Trophoblast cell (in vitro differentiated cells and primary cell): ENCODE data around the gene CSF1R.
A peak's percentile ranks its signal among the peaks of the same experiment; 100 is the strongest.

Source experiments
- DNase-seq, 2 donors: peaks; one replicate each; pipeline ENCODE4 v3.0.0-alpha.2; 2016
- H2AFZ ChIP-seq: 2 replicates; pipeline ENCODE4 v1.6.1; 2013; ENCODE audit warnings: low read length, moderate library complexity, mild to moderate bottlenecking; ENCODE audit not compliant: insufficient read depth, poor library complexity
- H2AK5ac ChIP-seq: 2 replicates; pipeline ENCODE4 v1.6.1; 2013; ENCODE audit warnings: mild to moderate bottlenecking, low read length
- H2BK120ac ChIP-seq: 2 replicates; pipeline ENCODE4 v1.6.1; 2013; ENCODE audit warnings: low read length, mild to moderate bottlenecking, moderate library complexity; ENCODE audit not compliant: insufficient read depth, poor library complexity
- H2BK12ac ChIP-seq: 2 replicates; pipeline ENCODE4 v1.6.1; 2013; ENCODE audit warnings: mild to moderate bottlenecking, low read length, moderate library complexity
- H2BK5ac ChIP-seq: 2 replicates; pipeline ENCODE4 v1.6.1; 2013; ENCODE audit warnings: low read length, low read depth, moderate library complexity, mild to moderate bottlenecking; ENCODE audit not compliant: poor library complexity
- H3K14ac ChIP-seq: 2 replicates; pipeline ENCODE4 v1.6.1; 2013; ENCODE audit warnings: mild to moderate bottlenecking, low read length
- H3K18ac ChIP-seq: 2 replicates; pipeline ENCODE4 v1.6.1; 2013; ENCODE audit warnings: mild to moderate bottlenecking, low read length
- H3K23ac ChIP-seq: 2 replicates; pipeline ENCODE4 v1.6.1; 2013; ENCODE audit warnings: low read length
- H3K27ac ChIP-seq: 2 replicates; pipeline ENCODE4 v1.5.1; 2013; ENCODE audit warnings: low read depth, mild to moderate bottlenecking, inconsistent platforms, low read length, moderate library complexity
- H3K27me3 ChIP-seq: 2 replicates; pipeline ENCODE4 v1.6.1; 2013; ENCODE audit warnings: inconsistent platforms, mild to moderate bottlenecking, low read length, moderate library complexity; ENCODE audit not compliant: insufficient read depth
- H3K36me3 ChIP-seq, 2 experiments: 1 replicate in 1 of 2; 2 replicates in 1 of 2; pipeline ENCODE4 v1.6.1; 2013; ENCODE audit warnings: low read length in 2 of 2, mild to moderate bottlenecking in 2 of 2, moderate library complexity in 1 of 2; ENCODE audit not compliant: insufficient read depth in 2 of 2, control insufficient read depth in 1 of 2
- H3K4ac ChIP-seq: 2 replicates; pipeline ENCODE4 v1.6.1; 2013; ENCODE audit warnings: low read depth, mild to moderate bottlenecking, low read length, moderate library complexity
- H3K4me1 ChIP-seq, 2 experiments: 1 replicate in 1 of 2; 2 replicates in 1 of 2; pipeline ENCODE4 v1.6.1; 2013; ENCODE audit warnings: low read length in 2 of 2, mild to moderate bottlenecking in 2 of 2, moderate library complexity in 1 of 2; ENCODE audit not compliant: insufficient read depth in 2 of 2, control insufficient read depth in 1 of 2
- H3K4me2 ChIP-seq: 2 replicates; pipeline ENCODE4 v1.6.1; 2013; ENCODE audit warnings: inconsistent platforms, mild to moderate bottlenecking, low read length, moderate library complexity
- H3K4me3 ChIP-seq: 2 replicates; pipeline ENCODE4 v1.5.1; 2013; ENCODE audit warnings: mild to moderate bottlenecking, low read depth, low read length, inconsistent platforms
- H3K79me1 ChIP-seq: one replicate; pipeline ENCODE4 v1.6.1; 2013; ENCODE audit warnings: low read length
- H3K79me2 ChIP-seq: 2 replicates; pipeline ENCODE4 v1.6.1; 2013; ENCODE audit warnings: low read length, mild to moderate bottlenecking; ENCODE audit not compliant: control insufficient read depth, insufficient read depth, poor library complexity
- H3K9ac ChIP-seq: 2 replicates; pipeline ENCODE4 v1.6.1; 2013; ENCODE audit warnings: mild to moderate bottlenecking, low read length
- H3K9me3 ChIP-seq: 2 replicates; pipeline ENCODE4 v1.6.1; 2013; ENCODE audit warnings: low read depth, mild to moderate bottlenecking, control low read depth, inconsistent platforms, low read length; ENCODE audit not compliant: insufficient read depth
- H4K12ac ChIP-seq: 2 replicates; pipeline ENCODE4 v1.6.1; 2013; ENCODE audit warnings: low read depth, mild to moderate bottlenecking, low read length, moderate library complexity
- H4K8ac ChIP-seq: 2 replicates; pipeline ENCODE4 v1.6.1; 2013; ENCODE audit warnings: low read depth, mild to moderate bottlenecking, low read length, moderate library complexity
- H4K91ac ChIP-seq: one replicate; pipeline ENCODE4 v1.6.1; 2013; ENCODE audit warnings: low read depth, mild to moderate bottlenecking, low read length, moderate library complexity
- WGBS: extraction: QIAGEN DNeasy Blood & Tissue Kit; methylation state at CpG from one replicate; pipeline ENCODE4 v1.1.7; 2013; ENCODE audit warnings: missing lambda C conversion rate; ENCODE audit not compliant: insufficient read length, insufficient coverage; ENCODE audit errors: extremely low coverage; 5-methylcytosine and 5-hydroxymethylcytosine counted together

CSF1R gene

GRCh38 chr5:150122536-150123481 lies 36.5 kb upstream of the CSF1R start:
- Histone ChIP-seq H2AFZ (no peak overlapping the region), H3K79me1 (peaks cover under 1% of the 10 kb centered on the region), H2BK120ac (no peak overlapping the region), H3K9ac (no peak overlapping the region), H4K91ac (peak overlapping the region; percentile 7), H2AK5ac (no peak overlapping the region), H2BK12ac (peak overlapping the region; percentile 6), H3K79me2 (no peaks in the 10 kb centered on the region), H4K12ac (no peak overlapping the region), H3K27me3 (no peaks in the 10 kb centered on the region), H3K4me1 (peaks cover under 1 to 7% of the 10 kb centered on the region in 2 experiments), H3K36me3 (peaks cover 79 to 88% of the 10 kb centered on the region in 2 experiments), H2BK5ac (no peak overlapping the region), H3K4me2 (no peak overlapping the region), H3K23ac (no peak overlapping the region), H3K14ac (no peak overlapping the region), H3K9me3 (peaks cover 7% of the 10 kb centered on the region), H3K4me3 (no peak overlapping the region), H3K4ac (no peak overlapping the region), H3K27ac (no peak overlapping the region), H4K8ac (no peak overlapping the region), H3K18ac (no peak overlapping the region)
- WGBS, result no CpG with 5 or more reads among the region's 15 CpGs
- peak; percentile 48 to 54 for DNase-seq

DNA sequence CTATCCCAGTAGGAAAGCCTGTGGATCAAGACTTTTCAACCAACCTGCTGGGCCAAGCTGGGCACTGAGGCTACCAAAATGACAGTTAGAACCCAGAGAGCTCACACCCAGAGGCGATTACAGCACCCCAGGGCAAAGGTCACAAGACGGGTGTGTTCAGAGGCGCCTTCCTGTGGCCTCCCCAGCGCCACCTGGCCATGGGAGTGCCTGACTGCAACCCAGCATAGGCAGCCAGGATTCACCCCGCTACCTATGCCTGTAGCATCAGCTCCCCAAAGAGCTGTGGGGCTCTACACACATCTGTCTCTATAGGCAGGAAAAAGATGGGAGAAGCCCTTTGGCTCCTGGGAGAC lies 35.8 kb upstream of the CSF1R start:
- Histone ChIP-seq H3K4ac (no peak overlapping the region), H4K91ac (no peak overlapping the region), H4K8ac (no peak overlapping the region), H3K79me1 (no peaks in the 10 kb centered on the region), H3K27ac (no peak overlapping the region), H3K27me3 (no peaks in the 10 kb centered on the region), H2AFZ (no peak overlapping the region), H3K9ac (no peak overlapping the region), H3K36me3 (peaks cover 80 to 86% of the 10 kb centered on the region in 2 experiments), H2BK120ac (no peak overlapping the region), H2BK5ac (no peak overlapping the region), H3K23ac (no peak overlapping the region), H3K4me3 (no peak overlapping the region), H4K12ac (no peak overlapping the region), H2AK5ac (no peak overlapping the region), H3K18ac (no peak overlapping the region), H3K4me1 (peaks cover 5 to 12% of the 10 kb centered on the region in 2 experiments), H3K4me2 (no peak overlapping the region), H3K79me2 (no peaks in the 10 kb centered on the region), H3K9me3 (peaks cover 7% of the 10 kb centered on the region), H3K14ac (no peak overlapping the region), H2BK12ac (no peak overlapping the region)
- no peak for DNase-seq
- WGBS, result no CpG with 5 or more reads among the region's 5 CpGs

GRCh38 chr5:150121448-150122157 lies 35.2 kb upstream of the CSF1R start:
- Histone ChIP-seq H4K12ac (no peak overlapping the region), H3K4me2 (no peak overlapping the region), H3K36me3 (peaks cover 75 to 82% of the 10 kb centered on the region in 2 experiments), H2BK12ac (no peak overlapping the region), H2AFZ (no peak overlapping the region), H3K27ac (no peak overlapping the region), H3K18ac (no peak overlapping the region), H3K79me2 (no peaks in the 10 kb centered on the region), H2BK5ac (no peak overlapping the region), H3K79me1 (peaks cover 3% of the 10 kb centered on the region), H4K91ac (no peak overlapping the region), H2AK5ac (no peak overlapping the region), H2BK120ac (no peak overlapping the region), H3K9me3 (peaks cover 8% of the 10 kb centered on the region), H3K23ac (no peak overlapping the region), H3K4me1 (peaks cover 8 to 16% of the 10 kb centered on the region in 2 experiments), H3K9ac (no peak overlapping the region), H3K4me3 (no peak overlapping the region), H3K14ac (no peak overlapping the region), H3K4ac (no peak overlapping the region), H3K27me3 (no peaks in the 10 kb centered on the region), H4K8ac (no peak overlapping the region)
- WGBS, result no CpG with 5 or more reads among the region's 14 CpGs
- DNase-seq, result no peak

DNA sequence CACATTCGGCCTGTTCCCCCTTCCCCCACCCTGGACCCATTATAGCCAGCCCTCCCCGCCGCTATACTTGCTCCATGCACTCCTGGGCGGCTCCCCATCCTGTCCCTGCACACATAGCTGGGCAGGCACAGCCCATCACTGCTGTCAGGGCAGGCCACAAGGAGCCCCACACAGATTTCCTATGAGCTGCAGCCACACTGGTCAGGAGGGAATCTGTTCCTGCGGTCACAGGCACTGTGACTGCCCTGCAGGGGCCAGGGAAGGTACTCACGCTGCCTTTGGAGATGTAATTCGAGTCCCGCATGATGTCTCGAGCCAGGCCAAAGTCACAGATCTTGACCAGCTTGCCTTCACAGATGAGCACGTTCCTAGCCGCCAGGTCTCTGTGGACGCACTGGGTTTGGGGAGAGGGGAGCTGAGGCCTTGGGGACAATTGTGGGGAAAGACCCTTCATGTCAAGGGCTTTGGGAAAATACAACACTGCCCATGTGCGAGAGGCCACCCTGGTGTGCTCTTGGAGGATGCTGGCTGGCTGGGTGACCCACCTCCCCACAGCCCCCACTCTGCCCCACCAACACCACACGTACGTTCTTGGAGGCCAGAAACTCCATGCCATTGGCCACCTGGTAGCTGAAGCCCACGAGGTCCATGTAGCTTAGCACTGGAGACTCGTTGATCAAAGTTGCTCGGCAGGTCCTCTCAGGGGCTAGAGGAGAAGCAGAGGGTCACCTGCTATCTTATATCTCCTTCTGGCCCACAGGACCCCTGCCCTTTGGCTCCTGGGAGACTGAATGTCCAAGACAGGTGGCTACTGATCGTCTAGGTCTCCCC lies 34.5 kb upstream of the CSF1R start:
- H3K79me2 ChIP-seq, result no peaks in the 10 kb centered on the region
- H3K4me1 ChIP-seq, result peaks cover 13 to 20% of the 10 kb centered on the region in 2 experiments
- no peak overlapping the region for H3K18ac ChIP-seq
- no peak overlapping the region for H3K4me3 ChIP-seq
- H2BK12ac ChIP-seq, result no peak overlapping the region
- peaks cover 71 to 80% of the 10 kb centered on the region in 2 experiments for H3K36me3 ChIP-seq
- DNase-seq, result no peak
- H2AK5ac ChIP-seq, result no peak overlapping the region
- no peak overlapping the region for H3K9ac ChIP-seq
- no peak overlapping the region for H2AFZ ChIP-seq
- no CpG with 5 or more reads among the region's 19 CpGs for WGBS
- no peak overlapping the region for H3K4ac ChIP-seq
- H4K8ac ChIP-seq, result no peak overlapping the region
- no peak overlapping the region for H3K14ac ChIP-seq
- H4K12ac ChIP-seq, result no peak overlapping the region
- H2BK120ac ChIP-seq, result no peak overlapping the region
- H3K27me3 ChIP-seq, result no peaks in the 10 kb centered on the region
- H3K4me2 ChIP-seq, result no peak overlapping the region
- no peak overlapping the region for H3K27ac ChIP-seq
- H3K79me1 ChIP-seq, result peaks cover 6% of the 10 kb centered on the region
- no peak overlapping the region for H4K91ac ChIP-seq
- H3K23ac ChIP-seq, result no peak overlapping the region
- peaks cover 5% of the 10 kb centered on the region for H3K9me3 ChIP-seq
- no peak overlapping the region for H2BK5ac ChIP-seq
